ENCODE data around the gene IRAK2.
"Not testable (repeated sequence)": the region's sequence is repeated elsewhere in the genome, so short reads cannot be mapped to it uniquely, and the experiment has no call there.

- TF ChIP-seq CTCF (conservative IDR thresholded peaks at IDR 0.05); ZFX (IDR thresholded peaks at IDR 0.05): not testable (repeated sequence)
These were observed 28.8 kb upstream of the IRAK2 start for GRCh38 chr3:10135872-10136271.
